WTC11 (cell line): ENCODE results near the gene ZFAND3. TPM values are rescaled to one million over a fixed set of nuclear protein-coding genes. Genes with fewer than 3 reads are reported as not detected.
A peak's percentile ranks its signal among the peaks of the same experiment; 100 is the strongest.

Experiments used
- ATAC-seq: fragments of 200-7000 bp; cut with Tn5 transposase; 2 replicates; pipeline ENCODE4 v1.10.0; 2021; ENCODE audit warnings: mild to moderate bottlenecking, moderate library complexity
- CTCF ChIA-PET: fragments of 300-600 bp; sonication (Branson Sonifier 250); formaldehyde crosslinking; loops from one replicate; lab custom pipeline; 2021; ENCODE audit warnings: antibody characterized with exemption; lab: Charles Lee
- POLR2A ChIA-PET: fragments of 350-600 bp; sonication (Branson Sonifier 250); formaldehyde crosslinking; loops from one replicate; lab custom pipeline; 2021; ENCODE audit warnings: antibody characterized with exemption; lab: Charles Lee
- DNase-seq: peaks from one replicate; pipeline ENCODE4 v3.0.0; 2021; ENCODE audit warnings: low spot score
- H3K27ac Mint-ChIP-seq: 2 replicates; pipeline ENCODE4 v1.8.0; 2021; ENCODE audit warnings: mixed read lengths
- H3K27me3 Mint-ChIP-seq: 2 replicates; pipeline ENCODE4 v1.8.0; 2021; ENCODE audit warnings: low read depth, mild to moderate bottlenecking, moderate library complexity, mixed read lengths
- H3K36me3 Mint-ChIP-seq: 2 replicates; pipeline ENCODE4 v1.8.0; 2021; ENCODE audit warnings: mixed read lengths
- H3K4me1 Mint-ChIP-seq: 2 replicates; pipeline ENCODE4 v1.8.0; 2022; ENCODE audit warnings: mixed read lengths
- H3K4me3 Mint-ChIP-seq: 2 replicates; pipeline ENCODE4 v1.8.0; 2021; ENCODE audit warnings: mild to moderate bottlenecking, moderate library complexity, mixed read lengths
- H3K9me3 Mint-ChIP-seq: 2 replicates; pipeline ENCODE4 v1.8.0; 2021; ENCODE audit warnings: mixed read lengths
- ATF1 ChIP-seq: sonication (generic); formaldehyde crosslinking; IDR thresholded peaks from 2 replicates; pipeline ENCODE4 v1.8.1; 2023; ENCODE audit warnings: mild to moderate bottlenecking, moderate library complexity, missing genetic modification reagents
- ATF6 ChIP-seq: sonication (generic); formaldehyde crosslinking; IDR thresholded peaks from 2 replicates; pipeline ENCODE4 v1.8.1; 2023; ENCODE audit warnings: mild to moderate bottlenecking, missing genetic modification reagents
- E2F5 ChIP-seq: sonication (generic); formaldehyde crosslinking; IDR thresholded peaks from 2 replicates; pipeline ENCODE4 v1.8.1; 2022; ENCODE audit warnings: mild to moderate bottlenecking, moderate library complexity, missing genetic modification reagents
- ERG ChIP-seq: fragments of 250-450 bp; sonication (Bioruptor Pico); IDR thresholded peaks from 2 replicates; pipeline ENCODE4 v1.8.0; 2021; ENCODE audit warnings: mild to moderate bottlenecking
- FOXP1 ChIP-seq: sonication (generic); formaldehyde crosslinking; IDR thresholded peaks from 2 replicates; pipeline ENCODE4 v1.8.0; 2022; ENCODE audit warnings: missing genetic modification reagents, mild to moderate bottlenecking, moderate library complexity, borderline replicate concordance
- HMGA2 ChIP-seq: fragments of 250-450 bp; sonication (Bioruptor Pico); IDR thresholded peaks from 2 replicates; pipeline ENCODE4 v1.4.0; 2021; ENCODE audit warnings: mild to moderate bottlenecking, moderate library complexity
- MXD4 ChIP-seq: fragments of 250-450 bp; sonication (Bioruptor Pico); IDR thresholded peaks from 2 replicates; pipeline ENCODE4 v1.8.0; 2021; ENCODE audit warnings: mild to moderate bottlenecking, moderate library complexity, borderline replicate concordance
- OVOL2 ChIP-seq: fragments of 250-450 bp; sonication (Bioruptor Pico); IDR thresholded peaks from 2 replicates; pipeline ENCODE4 v1.9.0; 2021; ENCODE audit warnings: mild to moderate bottlenecking, borderline replicate concordance
- SMAD4 ChIP-seq: sonication (generic); formaldehyde crosslinking; IDR thresholded peaks from 2 replicates; pipeline ENCODE4 v1.8.0; 2022; ENCODE audit warnings: mild to moderate bottlenecking, missing genetic modification reagents
- TCF7 ChIP-seq: sonication (generic); formaldehyde crosslinking; IDR thresholded peaks from 2 replicates; pipeline ENCODE4 v1.8.0; 2022; ENCODE audit warnings: mild to moderate bottlenecking, low read depth, missing genetic modification reagents, moderate library complexity
- TEAD4 ChIP-seq: sonication (generic); formaldehyde crosslinking; IDR thresholded peaks from 2 replicates; pipeline ENCODE4 v1.8.0; 2022; ENCODE audit warnings: mild to moderate bottlenecking, missing genetic modification reagents
- USF2 ChIP-seq: sonication (generic); formaldehyde crosslinking; IDR thresholded peaks from 2 replicates; pipeline ENCODE4 v1.8.1; 2023; ENCODE audit warnings: mild to moderate bottlenecking, missing genetic modification reagents, moderate library complexity
- ZBTB43 ChIP-seq: sonication (generic); formaldehyde crosslinking; IDR thresholded peaks from 2 replicates; pipeline ENCODE4 v1.8.1; 2023; ENCODE audit warnings: mild to moderate bottlenecking, missing genetic modification reagents
- ZNF317 ChIP-seq: sonication (generic); formaldehyde crosslinking; IDR thresholded peaks from 2 replicates; pipeline ENCODE4 v1.8.1; 2023; ENCODE audit warnings: low read depth, mild to moderate bottlenecking, moderate library complexity, missing genetic modification reagents, borderline replicate concordance
- ZNF425 ChIP-seq: fragments of 250-450 bp; sonication (Bioruptor Pico); conservative IDR thresholded peaks from 2 replicates; pipeline ENCODE4 v1.9.0; 2021; ENCODE audit warnings: mild to moderate bottlenecking
- ZNF532 ChIP-seq: fragments of 250-450 bp; sonication (Bioruptor Pico); IDR thresholded peaks from 2 replicates; pipeline ENCODE4 v1.9.0; 2021; ENCODE audit warnings: mild to moderate bottlenecking, borderline replicate concordance
- ZSCAN18 ChIP-seq: fragments of 250-450 bp; sonication (Bioruptor Pico); IDR thresholded peaks from 2 replicates; pipeline ENCODE4 v2.1.2; 2022; ENCODE audit warnings: mild to moderate bottlenecking, moderate library complexity
- total RNA-seq: library from RNA; stranded (reverse); gene quantifications from 3 replicates; pipeline ENCODE4 v1.2.3, GENCODE V29; 2021

ZFAND3 gene
- total RNA-seq, 1 experiment from 2014 or later: 50.3 TPM

GRCh38 chr6:37983720-37984501 lies 164.4 kb downstream of the ZFAND3 start (continued):
- no peak for TF ChIP-seq ZNF317 (CRISPR knock-in tag)
- TF ChIP-seq ZBTB43 (CRISPR knock-in tag): no peak
- TF ChIP-seq ATF1 (CRISPR knock-in tag): no peak
- no peak for TF ChIP-seq ERG
- TF ChIP-seq FOXP1 (CRISPR knock-in tag): no peak
- TF ChIP-seq E2F5 (CRISPR knock-in tag): no peak
- TF ChIP-seq USF2 (CRISPR knock-in tag): no peak
- TF ChIP-seq OVOL2 (CRISPR knock-in tag): no peak
- TF ChIP-seq ATF6 (CRISPR knock-in tag): no peak
- TF ChIP-seq TEAD4 (CRISPR knock-in tag): no peak
- TF ChIP-seq, all 79 proteins: peak for 0

- Mint-ChIP-seq H3K27me3 (no peaks in the 10 kb centered on the region), H3K27ac (peak overlapping the region; percentile 73; the same call in 1 of the 2 replicates), H3K4me1 (peaks cover 18% of the 10 kb centered on the region), H3K9me3 (no peaks in the 10 kb centered on the region), H3K4me3 (no peak overlapping the region), H3K36me3 (no peaks in the 10 kb centered on the region)
- ChIA-PET POLR2A (no interaction called here), CTCF (interaction anchor here (0.7 kb wide), 1 partner anchor 207 kb away, joined by 3 read pairs; no protein-coding TSS in a partner anchor)
- ATAC-seq (no peak), DNase-seq (no peak)
- TF ChIP-seq ZSCAN18 (CRISPR knock-in tag): no peak
- no peak for TF ChIP-seq TCF7 (CRISPR knock-in tag)
- TF ChIP-seq HMGA2 (CRISPR knock-in tag): no peak
- TF ChIP-seq ZNF317 (CRISPR knock-in tag): no peak
- no peak for TF ChIP-seq MXD4 (CRISPR knock-in tag)
- TF ChIP-seq ZNF532 (CRISPR knock-in tag): no peak
- no peak for TF ChIP-seq ZNF425 (CRISPR knock-in tag)
- no peak for TF ChIP-seq FOXP1 (CRISPR knock-in tag)
- TF ChIP-seq SMAD4 (CRISPR knock-in tag): no peak
- no peak for TF ChIP-seq ZBTB43 (CRISPR knock-in tag)
Observed at GRCh38 chr6:37984578-37984977, 165.1 kb downstream of the ZFAND3 start.
